Right lobe of liver (tissue), 6 donors: ENCODE data around the gene PLEKHA5. TPM values are rescaled to one million over a fixed set of nuclear protein-coding genes. Genes with fewer than 3 reads are reported as not detected.

Experiments
- ATAC-seq, 4 donors: fragments of 200-7000 bp; cut with Tn5 transposase; one replicate each; pipeline ENCODE4 v1.9.1; 2020; ENCODE audit warnings: mild to moderate bottlenecking in 4 of 4, moderate library complexity in 4 of 4
- DNase-seq, 3 donors: peaks; one replicate each; pipeline ENCODE4 v3.0.0-alpha.2; 2020
- H3K27ac ChIP-seq, 3 donors: fragments of 200-600 bp; one replicate each; pipeline ENCODE4 v1.8.0; 2022
- H3K27me3 ChIP-seq, 2 donors: fragments of 200-600 bp; one replicate each; pipeline ENCODE4 v1.8.0; 2022
- H3K36me3 ChIP-seq, 4 donors: fragments of 200-600 bp; sonication (generic) in 1 of 4; one replicate each; pipeline versions ENCODE4 v1.5.1 to v1.8.0; 2017 to 2022; ENCODE audit warnings: control low read depth in 1 of 4
- H3K4me1 ChIP-seq, 4 donors: fragments of 200-600 bp; sonication (generic) in 1 of 4; one replicate each; pipeline versions ENCODE4 v1.5.1 to v1.8.0; 2017 to 2022; ENCODE audit warnings: control low read depth in 1 of 4
- H3K4me3 ChIP-seq, 3 donors: fragments of 200-600 bp; one replicate each; pipeline ENCODE4 v1.8.0; 2022
- H3K9me3 ChIP-seq, 4 donors: fragments of 200-600 bp; sonication (generic) in 1 of 4; one replicate each; pipeline versions ENCODE4 v1.5.1 to v1.8.0; 2017 to 2022; ENCODE audit warnings: control low read depth in 1 of 4
- CTCF ChIP-seq, 4 donors: fragments of 200-600 bp in 3 of 4; fragments of 450-650 bp in 1 of 4; IDR thresholded peaks; one replicate each; pipeline versions ENCODE4 v1.5.1 to v1.8.0; 2016 to 2022; ENCODE audit warnings: antibody characterized with exemption in 4 of 4, mild to moderate bottlenecking in 2 of 4
- POLR2A ChIP-seq: fragments of 450-650 bp; IDR thresholded peaks from one replicate; pipeline ENCODE4 v1.6.1; 2017; ENCODE audit warnings: antibody characterized with exemption, mild to moderate bottlenecking
- WGBS: methylation state at CpG from one replicate; pipeline ENCODE4 v1.1.6; 2018; ENCODE audit warnings: low coverage, low lambda C conversion rate; ENCODE audit not compliant: insufficient coverage; ENCODE audit errors: missing lambda C conversion rate; 5-methylcytosine and 5-hydroxymethylcytosine counted together
- intact Hi-C, 2 donors: fragments of 100-400 bp; cut with DNase I; formaldehyde crosslinking; loops; one replicate each; pipeline versions ENCODE4 v1.11.2 to v1.14.1; 2022
- total RNA-seq, 6 experiments: library from RNA; depleted of rRNA in 2 of 6; stranded (reverse); fragments of >200 nt in 2 of 6; fragmentation: NEBNext Ultra II Directional in 3 of 6; extraction: Animal tissue kit (Norgen Biotek cat#: 25700) in 3 of 6; gene quantifications; one replicate each; pipeline versions ENCODE4 v1.1.0 to v1.2.4, GENCODE V29; 2016 to 2023
- donor health status: DM: no; HTN: yes; CAD: no.
- donor health status: DM: no; HTN: no; CAD: no.
- donor health status: DM: no; HTN: no; CAD: no.
- donor health status: DM: no; HTN: yes; CAD: no.
- donor health status: DM: no; HTN: yes; CAD: no.

The PLEKHA5 gene
- total RNA-seq, 6 experiments from 2014 or later, result 14.7 to 18.7 (median 15.8) TPM

- no peaks in the 10 kb centered on the region for H3K36me3 ChIP-seq
- ATAC-seq, result peak in 2 of 4 donors; percentile 25 to 36
- H3K4me1 ChIP-seq, result peaks cover 0 to 20% (median 6%) of the 10 kb centered on the region in 4 donors
- H3K4me3 ChIP-seq, result no peak overlapping the region
- TF ChIP-seq CTCF (IDR thresholded peaks at IDR 0.05) (no peak), POLR2A (no peak)
- H3K9me3 ChIP-seq, result no peaks in the 10 kb centered on the region
- DNase-seq, result no peak
- H3K27ac ChIP-seq, result no peak overlapping the region
- intact Hi-C loops, result no loop called here
- no peaks in the 10 kb centered on the region for H3K27me3 ChIP-seq
- 56% methylated on average over 3 of the region's 3 CpGs for WGBS
Observed at GRCh38 chr12:19236656-19237055, 107.1 kb downstream of the PLEKHA5 start.

GRCh38 chr12:19238540-19238939, 109.0 kb downstream of the PLEKHA5 start:
- no peak overlapping the region for H3K27ac ChIP-seq
- intact Hi-C loops, result no loop called here
- no peaks in the 10 kb centered on the region for H3K27me3 ChIP-seq
- WGBS, result 75% methylated on average over 3 of the region's 3 CpGs
- H3K9me3 ChIP-seq, result no peaks in the 10 kb centered on the region
- no peak for DNase-seq
- H3K4me3 ChIP-seq, result no peak overlapping the region
- peaks cover 0 to 24% (median 6%) of the 10 kb centered on the region in 4 donors for H3K4me1 ChIP-seq
- ATAC-seq, result no peak
- H3K36me3 ChIP-seq, result no peaks in the 10 kb centered on the region
- no peak for TF ChIP-seq CTCF (IDR thresholded peaks at IDR 0.05)
- no peak for TF ChIP-seq POLR2A

- DNase-seq (no peak), ATAC-seq (no peak)
- Histone ChIP-seq H3K36me3 (no peaks in the 10 kb centered on the region), H3K4me1 (peaks cover 0 to 25% (median 6%) of the 10 kb centered on the region in 4 donors), H3K27me3 (no peaks in the 10 kb centered on the region), H3K9me3 (no peaks in the 10 kb centered on the region), H3K27ac (no peak overlapping the region), H3K4me3 (no peak overlapping the region)
- TF ChIP-seq POLR2A (no peak), CTCF (IDR thresholded peaks at IDR 0.05) (no peak)
- 67% methylated on average over 5 of the region's 5 CpGs for WGBS
- intact Hi-C loops, result no loop called here
Observed at GRCh38 chr12:19239102-19239501, 109.6 kb downstream of the PLEKHA5 start.

GRCh38 chr12:19239616-19240234, 110.2 kb downstream of the PLEKHA5 start:
- DNase-seq, result no peak
- Histone ChIP-seq H3K4me1 (peaks cover 0 to 31% (median 6%) of the 10 kb centered on the region in 4 donors), H3K36me3 (no peaks in the 10 kb centered on the region), H3K27ac (no peak overlapping the region), H3K9me3 (no peaks in the 10 kb centered on the region), H3K4me3 (no peak overlapping the region), H3K27me3 (no peaks in the 10 kb centered on the region)
- TF ChIP-seq CTCF (IDR thresholded peaks at IDR 0.05) (no peak), POLR2A (no peak)
- intact Hi-C loops, result no loop called here
- WGBS, result 60% methylated on average over 6 of the region's 6 CpGs
- ATAC-seq, result no peak

GRCh38 chr12:19242581-19242980, 113.0 kb downstream of the PLEKHA5 start:
- DNase-seq (no peak), ATAC-seq (no peak)
- TF ChIP-seq POLR2A, result no peak
- no peak for TF ChIP-seq CTCF (IDR thresholded peaks at IDR 0.05)
- H3K4me3 ChIP-seq, result no peak overlapping the region
- peaks cover 0 to 22% (median 3%) of the 10 kb centered on the region in 4 donors for H3K4me1 ChIP-seq
- H3K27me3 ChIP-seq, result no peaks in the 10 kb centered on the region
- H3K9me3 ChIP-seq, result no peaks in the 10 kb centered on the region
- intact Hi-C loops, result no loop called here
- H3K36me3 ChIP-seq, result no peaks in the 10 kb centered on the region
- H3K27ac ChIP-seq, result no peak overlapping the region
